ENCODE measurements around the gene DLGAP4.
"Not testable (repeated sequence)": the region's sequence is repeated elsewhere in the genome, so short reads cannot be mapped to it uniquely, and the experiment has no call there.

Gene DLGAP4

DNA sequence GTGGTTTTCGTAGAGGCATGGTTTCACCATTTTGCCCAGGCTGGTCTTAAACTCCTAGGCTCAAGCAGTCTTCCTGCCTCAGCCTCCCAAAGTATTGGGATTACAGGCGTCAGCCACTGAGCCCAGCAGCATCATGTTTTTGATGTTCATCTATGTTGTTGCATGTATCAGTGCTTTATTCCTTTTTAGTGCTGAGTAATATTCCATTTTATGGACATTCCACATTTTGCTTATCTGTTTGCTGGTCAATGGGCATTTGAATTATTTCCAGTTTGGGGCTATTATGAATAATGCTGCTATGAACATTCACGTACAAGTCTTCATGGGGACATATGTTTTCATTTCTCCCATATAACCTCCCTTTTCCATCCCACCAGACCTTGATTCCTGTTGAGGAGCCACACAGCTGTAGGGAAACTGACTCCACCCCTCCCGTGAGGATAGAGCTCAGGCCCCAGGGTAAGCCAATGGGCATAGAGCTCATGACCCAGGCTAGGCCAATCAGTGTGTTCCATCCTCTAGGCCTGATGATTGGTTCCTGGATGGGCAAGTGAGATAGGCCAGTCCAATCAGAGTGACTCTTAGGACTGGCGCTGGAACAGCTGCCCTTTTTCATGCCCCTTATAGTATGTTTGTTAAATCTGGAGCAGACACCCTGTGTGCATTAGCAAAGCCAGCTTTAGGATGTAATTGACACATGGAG is 49.5 kb downstream of the DLGAP4 start:
- no peak for DNase-seq (ENCODE audit: low spot score)

DNA sequence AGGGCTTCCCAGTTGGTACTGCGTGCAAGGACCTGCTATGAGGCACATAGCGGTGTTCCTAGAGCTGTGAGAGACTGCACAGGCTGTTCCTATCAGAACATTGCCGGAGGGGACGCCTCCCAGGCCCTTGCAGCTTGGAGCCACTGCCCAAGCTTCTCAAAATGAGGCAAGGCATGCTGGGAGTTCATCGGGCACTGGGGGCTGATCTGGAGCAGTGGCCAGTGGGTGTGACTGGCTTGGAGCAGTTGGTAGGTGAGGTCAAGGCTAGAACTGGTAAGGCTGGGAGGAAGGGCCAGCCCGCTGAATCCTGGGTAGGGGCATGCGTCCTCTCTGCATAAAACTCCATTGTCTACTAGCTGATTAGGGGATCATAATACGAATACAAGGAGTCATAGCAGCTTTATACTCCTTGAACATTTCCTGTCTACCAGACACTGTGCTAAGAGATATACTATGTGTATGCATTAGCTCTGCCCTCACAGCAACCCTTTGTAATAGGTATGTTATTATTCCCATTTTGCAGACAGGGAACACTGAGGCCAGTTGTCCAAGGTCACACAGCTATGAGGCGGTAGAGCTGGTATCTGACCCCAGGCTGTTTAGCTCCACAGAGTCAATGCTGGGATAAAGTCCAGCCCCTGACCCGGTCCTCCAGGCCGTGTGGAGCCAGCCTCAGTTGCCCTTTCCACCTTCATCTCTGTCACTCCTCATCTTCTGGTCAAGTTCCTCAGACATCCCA is 53.7 kb downstream of the DLGAP4 start:
- DNase-seq (ENCODE audit: low spot score): no peak

DNA sequence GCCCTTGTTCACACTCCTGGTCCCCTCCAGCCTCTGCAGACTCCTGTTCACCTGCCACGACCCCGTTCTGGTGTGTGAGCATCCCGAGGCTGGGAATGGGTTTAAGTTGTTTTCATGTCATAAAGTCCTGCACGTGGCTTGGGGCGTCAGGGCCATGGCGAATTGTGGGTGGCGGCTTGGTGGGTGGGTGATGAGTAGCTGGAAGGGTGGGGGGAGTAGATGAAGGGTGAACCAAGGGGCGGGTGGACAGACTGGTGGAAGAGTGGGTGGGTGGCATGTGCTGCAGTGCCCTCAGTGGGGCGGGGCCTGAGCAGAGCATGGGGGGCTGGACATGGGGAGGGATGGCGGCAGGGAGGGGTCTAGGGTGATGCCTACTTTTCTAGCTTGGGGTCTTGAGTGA is 54.3 kb downstream of the DLGAP4 start:
- DNase-seq (ENCODE audit: low spot score): no peak

DNA sequence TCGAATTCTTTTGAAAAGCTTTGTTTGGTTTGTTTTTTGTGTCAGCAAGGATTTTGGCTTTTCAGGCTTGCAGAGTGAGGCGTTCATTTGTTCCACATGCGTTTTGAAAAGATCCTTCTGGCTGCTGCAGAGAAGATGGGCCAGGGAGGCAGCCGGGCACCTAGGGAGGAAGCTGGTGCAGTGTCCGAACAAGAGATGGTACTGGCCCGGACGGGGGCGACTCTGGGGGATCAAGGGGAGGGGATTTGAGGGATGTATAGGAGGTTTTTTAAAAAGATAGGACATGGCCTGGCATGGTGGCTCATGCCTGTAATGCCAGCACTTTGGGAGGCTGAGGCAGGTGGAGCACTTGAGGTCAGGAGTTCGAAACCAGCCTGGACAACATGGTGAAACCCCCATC is 55.3 kb downstream of the DLGAP4 start:
- DNase-seq (ENCODE audit: low spot score): no peak

DNA sequence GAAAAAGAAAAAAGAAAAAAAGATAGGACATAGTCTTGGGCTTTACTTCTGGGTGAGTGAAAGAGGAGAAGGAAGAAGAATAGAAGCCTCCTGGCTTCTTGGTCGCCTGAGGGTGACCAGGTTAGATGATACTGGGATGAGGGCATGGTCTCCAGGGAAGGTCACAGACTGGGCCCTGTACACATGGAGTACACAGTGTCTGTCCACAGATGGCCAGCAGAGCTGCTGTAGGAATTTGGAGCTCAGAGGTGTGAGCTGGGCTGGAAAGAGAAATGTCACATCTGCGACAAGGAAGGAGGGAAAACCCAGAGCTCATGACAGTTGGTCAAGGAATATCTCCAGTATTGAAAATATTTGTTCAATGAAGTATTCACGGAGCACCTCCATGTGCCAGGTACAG is 56.1 kb downstream of the DLGAP4 start:
- DNase-seq (ENCODE audit: low spot score): no peak

DNA sequence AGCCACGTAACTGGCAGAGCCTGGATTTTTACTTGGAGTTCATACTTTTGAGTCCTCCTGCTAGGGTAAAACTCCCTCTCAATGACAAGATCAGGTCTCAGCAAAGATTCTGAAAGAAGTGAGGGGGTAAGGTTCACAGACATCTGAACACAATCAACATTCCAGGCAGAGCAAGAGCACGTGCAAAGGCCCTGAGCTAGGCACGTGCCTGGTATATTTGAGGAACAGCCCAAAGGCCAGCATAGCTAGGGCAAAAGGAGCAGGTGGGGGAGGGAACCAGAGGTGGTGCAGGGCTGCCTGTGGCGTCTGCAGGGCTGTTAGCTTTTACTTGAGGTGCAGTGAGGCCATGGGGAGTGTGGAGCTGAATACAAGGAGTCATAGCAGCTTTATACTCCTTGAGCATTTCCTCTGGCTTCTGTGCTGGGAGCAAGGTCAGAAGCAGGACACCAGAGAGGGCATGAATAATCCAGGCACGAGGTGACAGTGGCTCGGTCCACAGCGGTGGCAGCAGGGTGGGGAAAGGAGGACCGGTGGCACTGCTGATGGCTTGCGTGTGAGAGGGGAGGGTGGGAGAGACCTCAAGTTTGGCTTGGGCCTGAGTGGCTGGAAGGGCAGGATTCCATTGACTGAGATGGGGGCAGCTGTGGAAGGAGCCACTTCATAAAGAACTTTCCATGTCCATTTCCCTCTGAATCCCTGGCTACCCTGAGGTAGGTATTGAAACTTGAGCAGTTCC is 57.0 kb downstream of the DLGAP4 start:
- no peak for DNase-seq (ENCODE audit: low spot score)

DNA sequence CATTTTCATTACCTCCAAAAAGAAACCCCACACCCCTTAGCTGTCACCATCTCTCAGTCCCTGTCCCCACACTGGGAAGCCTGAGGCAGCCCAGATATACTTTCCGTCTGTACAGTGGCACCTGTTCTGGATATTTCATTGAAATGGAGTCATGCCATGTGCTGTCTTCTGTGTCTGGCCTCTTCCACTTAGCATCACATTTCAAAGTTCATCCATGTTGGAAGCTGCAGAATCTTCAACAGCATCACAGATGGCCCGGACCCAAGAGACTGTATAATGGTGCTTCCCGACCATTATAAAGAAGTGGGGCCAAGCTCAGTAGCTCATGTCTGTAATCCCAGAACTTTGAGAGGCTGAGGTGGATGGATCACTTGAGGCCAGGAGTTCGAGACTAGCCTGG is 58.4 kb downstream of the DLGAP4 start:
- no peak for DNase-seq (ENCODE audit: low spot score)

DNA sequence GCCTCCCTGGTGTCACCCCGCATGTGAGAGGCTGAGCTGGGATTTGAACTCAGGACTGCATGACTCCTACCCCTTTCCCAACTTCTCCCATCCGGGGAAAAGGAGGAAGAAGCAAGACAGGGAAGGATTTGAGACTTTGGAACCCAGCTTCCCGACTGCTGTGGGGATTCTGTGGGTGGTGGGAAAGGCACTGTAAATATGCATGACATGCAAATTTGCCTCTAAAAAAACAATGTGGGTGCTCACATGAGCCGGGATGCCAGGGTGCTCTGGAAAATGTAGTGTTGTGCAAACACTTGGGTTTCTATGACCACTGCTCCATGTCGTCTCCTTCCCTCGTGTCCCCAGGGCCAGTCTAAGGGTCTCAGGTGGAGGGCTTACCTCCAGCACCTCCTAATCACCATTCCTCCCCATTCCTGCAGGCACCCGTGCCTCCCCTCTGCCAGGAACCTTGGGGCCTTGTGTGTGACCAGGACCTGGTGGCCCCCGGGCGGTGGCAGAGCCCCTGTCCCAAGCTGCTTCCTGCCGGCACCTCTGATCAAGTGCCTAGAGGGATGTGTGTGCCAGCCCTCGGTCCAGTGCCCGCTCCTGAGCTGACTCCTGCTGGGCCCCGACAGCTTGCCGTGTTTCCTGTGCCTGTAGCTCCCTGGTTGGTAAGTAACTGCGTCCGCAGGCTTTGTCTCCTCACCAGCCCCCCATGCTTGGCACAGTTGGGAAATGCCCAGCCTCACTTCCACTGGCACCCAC is 60.7 kb downstream of the DLGAP4 start:
- DNase-seq (ENCODE audit: low spot score): no peak

DNA sequence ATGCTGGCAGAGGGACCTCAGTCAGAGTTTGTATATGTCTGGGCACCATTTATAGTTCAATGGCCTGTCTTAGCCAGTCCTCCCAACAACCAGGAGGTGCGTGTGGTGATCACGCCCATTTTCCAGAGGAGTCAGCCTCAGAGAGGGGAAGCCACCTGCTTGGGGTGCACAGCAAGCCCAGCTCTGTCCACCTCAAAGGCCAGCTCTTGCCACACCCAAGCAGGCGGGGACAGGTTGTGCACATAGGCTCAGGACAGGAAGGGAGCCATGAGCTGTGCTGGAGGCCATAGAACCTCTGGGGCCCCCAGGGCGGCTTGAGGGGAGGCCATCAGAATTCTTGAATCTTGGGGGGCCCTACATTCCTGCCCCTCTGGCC is 61.2 kb downstream of the DLGAP4 start:
- no peak for DNase-seq (ENCODE audit: low spot score)

DNA sequence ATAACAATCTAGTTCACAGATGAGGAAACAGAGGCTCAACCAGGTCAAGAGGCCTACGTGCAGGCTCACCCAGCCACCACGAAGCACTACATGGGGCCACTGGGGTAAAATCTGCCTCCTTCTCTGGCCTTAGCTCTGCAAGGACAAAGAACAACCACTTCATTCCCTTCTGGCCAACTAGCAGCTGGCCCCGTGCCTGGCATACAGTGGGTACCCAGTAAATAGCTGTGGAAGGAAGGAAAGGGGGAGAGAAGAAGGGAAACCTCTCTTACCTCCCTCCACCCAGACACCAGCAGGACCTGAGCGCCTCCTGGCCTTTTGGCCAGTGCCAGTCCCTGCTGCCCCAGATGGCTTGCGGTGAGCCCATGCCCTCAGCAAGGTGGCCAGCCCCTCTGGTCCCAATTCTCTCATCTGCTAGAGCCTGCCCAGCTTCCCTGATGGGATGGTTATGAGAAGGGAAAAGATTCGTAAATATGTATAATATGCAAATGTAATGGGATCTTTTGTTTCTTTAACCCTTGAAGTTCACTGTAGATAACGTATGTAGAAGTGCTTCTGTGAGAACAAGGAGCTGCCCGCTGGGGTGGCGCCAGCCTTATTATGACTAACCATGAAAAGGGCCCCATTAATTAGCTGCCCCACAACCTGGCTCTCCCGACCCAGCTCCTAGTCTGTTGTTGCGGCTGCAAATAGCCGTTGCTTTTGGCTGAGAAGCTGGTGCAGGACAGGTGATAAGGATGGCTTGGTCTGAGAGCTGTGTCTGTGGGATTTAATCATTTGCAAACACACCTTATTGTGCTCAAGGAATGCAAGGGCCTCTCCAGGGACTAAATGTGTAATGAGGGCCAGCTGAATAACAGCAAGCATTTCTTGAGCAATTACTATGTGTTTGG is 62.0 kb downstream of the DLGAP4 start:
- no peak for DNase-seq (ENCODE audit: low spot score)

DNA sequence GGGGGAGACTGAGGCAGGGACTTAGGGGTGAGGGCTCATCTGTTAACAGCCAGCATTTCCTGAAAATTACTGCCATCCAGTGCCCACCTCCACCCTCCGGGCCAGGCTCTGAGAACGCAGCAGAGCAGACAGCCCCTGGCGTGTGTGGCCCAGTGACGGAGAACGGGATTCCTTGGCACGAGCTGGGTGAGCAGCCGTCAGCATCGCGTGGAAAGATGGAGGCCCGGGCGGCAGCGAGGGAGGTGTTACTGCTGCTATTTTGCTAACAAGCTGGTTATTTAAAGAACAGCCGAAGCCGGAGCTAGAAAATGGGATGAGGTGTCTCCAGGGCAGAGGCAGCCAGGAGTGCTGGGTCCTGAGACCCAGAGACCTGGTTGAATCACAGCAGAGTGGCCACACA is 62.7 kb downstream of the DLGAP4 start:
- DNase-seq (ENCODE audit: low spot score): no peak

DNA sequence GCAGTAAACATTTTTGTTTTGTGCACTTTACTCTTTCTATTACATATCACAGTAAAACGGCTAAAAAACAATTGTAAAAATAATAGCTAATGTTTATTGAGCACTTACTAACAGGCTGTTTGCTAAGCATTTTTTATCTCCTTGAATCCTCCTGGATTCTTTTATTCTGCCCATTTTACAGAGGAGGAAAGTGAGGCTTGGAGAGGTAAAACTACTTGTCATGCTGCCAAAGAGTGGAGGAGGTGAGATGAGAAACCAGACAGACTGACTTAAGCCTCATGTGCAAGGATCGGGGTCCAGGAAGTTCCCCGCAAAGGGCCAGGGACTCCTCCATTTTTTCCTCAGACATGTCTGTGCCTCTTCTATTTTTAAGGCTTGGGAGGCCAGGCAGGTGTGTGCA is 63.6 kb downstream of the DLGAP4 start:
- no peak for DNase-seq (ENCODE audit: low spot score)

DNA sequence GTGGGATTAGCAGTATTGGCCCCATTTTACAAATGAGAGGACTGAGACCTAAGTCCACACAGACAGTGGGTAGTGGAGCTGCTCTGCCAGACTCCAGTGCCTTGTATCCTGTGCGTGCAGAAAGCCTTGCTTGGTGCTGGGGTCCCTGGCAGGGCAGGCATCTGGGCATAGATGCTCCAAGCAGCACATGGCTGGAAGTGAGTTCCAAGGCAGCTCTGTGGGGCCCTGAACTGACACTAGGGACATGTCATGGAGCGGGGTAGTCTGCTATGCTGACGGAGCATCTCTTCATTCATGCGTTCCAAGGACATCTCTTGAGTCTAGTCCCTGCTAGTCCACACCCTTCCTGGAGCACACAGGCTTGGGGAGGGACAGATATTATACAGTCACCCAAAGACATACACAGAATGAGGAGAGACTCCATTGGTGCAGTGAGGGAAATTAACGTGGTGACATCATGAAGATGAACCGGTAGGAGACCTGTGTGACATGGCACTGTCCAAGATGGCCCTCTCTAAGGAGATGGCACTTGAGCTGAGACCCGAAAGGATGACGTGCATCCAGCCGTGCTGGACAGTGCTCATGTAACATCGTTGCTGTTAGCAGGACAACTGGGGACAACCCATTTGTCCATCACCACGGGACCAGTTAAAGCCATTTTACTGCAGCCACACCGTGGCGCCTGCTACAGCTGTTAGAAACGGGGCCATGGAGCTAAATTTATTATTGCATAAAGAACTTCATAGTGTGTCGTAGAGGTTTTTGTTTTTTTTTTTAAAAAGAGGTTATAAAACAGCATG is 65.1 kb downstream of the DLGAP4 start:
- DNase-seq (ENCODE audit: low spot score): no peak

DNA sequence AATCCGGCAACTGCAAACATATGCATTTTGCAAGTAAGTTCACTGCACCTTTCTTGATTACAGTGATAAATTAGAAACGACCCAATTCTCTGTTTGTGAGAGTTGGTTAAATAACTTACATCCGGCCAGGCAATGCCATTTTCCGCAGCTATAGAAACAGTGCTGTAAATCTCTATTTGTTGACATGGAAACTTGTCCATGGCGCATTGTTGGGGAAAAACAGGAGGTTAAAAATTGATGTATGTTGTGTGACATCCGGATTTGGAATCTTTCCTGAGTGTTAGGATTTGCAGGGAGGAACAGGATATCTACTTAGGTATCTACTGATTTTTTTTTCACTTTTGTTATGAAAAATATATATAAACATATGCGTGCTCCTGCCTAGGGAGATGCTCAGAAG is 66.5 kb downstream of the DLGAP4 start:
- no peak for DNase-seq (ENCODE audit: low spot score)

DNA sequence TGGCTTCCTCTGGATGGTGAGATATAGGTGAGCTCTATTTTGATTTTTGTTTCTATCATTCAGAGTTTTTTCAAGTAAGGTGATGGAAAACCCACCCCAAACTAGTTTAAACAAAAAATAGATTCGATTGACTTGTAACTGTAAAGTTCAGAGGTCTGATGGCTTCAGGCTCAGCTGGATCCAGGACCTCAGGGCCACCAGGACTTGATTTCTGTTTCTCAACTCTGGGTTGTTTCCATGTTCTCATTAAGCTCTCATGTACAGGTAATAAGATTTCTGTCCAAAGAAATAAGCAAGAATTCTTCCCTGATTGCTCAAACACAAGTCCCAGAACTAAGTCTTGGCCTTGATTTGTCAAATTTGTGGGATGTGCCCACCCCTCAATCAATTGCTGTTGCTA is 67.0 kb downstream of the DLGAP4 start:
- no peak for DNase-seq (ENCODE audit: low spot score)

DNA sequence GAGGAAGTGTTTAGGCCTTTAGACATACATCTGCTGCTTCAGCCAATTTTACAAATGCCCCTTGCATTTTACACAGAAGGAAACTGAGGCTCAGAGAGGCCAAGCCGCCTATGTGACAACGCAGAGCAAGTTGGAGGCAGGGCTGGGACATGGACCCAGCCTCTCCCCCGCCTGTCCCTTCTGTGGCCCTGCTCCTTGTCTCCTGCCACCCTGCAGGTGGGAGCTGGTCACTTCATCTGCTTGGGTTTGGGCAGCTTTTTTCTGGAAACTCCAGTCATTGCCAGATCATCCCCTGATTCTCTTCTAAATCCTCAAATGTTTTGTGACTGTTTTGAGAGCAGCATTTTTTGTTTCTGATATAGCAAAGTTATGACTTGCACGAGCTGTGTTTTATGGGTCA is 68.9 kb downstream of the DLGAP4 start:
- DNase-seq (ENCODE audit: low spot score): no peak

DNA sequence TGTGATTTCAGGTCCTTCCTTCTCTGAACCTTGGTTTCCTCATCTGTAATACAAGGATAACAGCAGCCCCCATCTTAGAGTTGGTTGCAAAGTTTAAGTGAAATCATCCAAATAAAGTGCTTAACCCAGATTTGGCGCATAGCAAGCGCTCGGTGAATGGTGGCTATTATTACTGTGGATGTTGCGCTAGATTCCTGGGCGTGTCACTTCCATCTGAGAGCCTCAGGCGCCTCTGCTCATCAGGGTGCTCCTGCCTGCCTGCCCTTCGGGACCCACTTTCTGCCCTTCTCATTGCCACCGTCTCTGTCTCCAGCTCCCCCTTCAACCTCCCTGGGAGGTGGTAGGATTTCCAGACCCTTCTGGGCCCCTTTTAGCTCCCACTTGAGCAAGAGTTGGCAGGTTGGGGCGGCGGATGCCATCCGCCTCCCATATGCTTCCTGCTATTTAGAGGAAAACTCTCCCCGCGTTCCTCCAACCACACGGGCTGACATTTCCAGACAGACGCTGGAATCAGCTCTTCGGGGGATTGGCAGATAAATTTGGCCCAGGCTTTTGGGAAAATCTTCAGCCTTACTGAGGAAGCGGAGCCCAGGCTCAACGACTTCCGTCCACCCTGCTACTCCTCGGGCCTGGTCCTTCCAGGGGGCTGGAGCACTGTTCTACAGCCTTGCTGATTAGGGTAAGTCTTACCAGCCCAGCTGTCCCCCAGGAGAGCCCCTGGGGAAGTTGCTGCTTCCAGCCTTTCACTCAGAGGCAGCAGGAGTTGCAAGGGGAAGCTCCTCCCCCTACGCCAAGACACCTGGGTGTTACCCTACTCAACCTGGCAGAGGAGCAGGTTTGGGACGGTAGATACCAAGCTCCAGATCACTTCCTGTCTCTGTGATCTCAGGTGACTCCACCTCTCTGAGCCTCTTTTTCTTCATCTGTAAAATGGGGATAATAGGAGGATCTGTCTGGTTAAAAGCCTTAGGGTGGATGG is 71.5 kb downstream of the DLGAP4 start:
- DNase-seq (ENCODE audit: low spot score): no peak

DNA sequence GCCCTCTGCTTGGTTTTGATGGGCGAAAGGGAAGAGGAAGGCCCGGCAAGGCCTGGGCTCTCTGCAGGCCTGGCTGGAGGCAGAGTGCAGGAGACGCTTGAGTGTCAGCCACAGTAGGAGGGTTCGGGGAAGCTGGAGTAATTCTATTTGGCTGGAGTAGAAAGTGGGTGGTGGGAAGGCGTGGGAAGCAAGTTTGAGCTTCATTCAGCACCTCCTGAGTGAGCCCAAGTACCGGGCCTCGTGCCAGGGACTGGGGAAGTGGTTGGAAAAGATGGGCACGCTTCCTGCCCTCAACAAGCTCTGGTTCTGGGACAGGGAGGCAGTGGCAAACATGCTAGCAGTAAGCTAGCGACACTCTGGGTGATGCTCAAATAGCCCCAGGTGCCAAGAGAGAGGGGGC is 72.5 kb downstream of the DLGAP4 start:
- no peak for DNase-seq (ENCODE audit: low spot score)

DNA sequence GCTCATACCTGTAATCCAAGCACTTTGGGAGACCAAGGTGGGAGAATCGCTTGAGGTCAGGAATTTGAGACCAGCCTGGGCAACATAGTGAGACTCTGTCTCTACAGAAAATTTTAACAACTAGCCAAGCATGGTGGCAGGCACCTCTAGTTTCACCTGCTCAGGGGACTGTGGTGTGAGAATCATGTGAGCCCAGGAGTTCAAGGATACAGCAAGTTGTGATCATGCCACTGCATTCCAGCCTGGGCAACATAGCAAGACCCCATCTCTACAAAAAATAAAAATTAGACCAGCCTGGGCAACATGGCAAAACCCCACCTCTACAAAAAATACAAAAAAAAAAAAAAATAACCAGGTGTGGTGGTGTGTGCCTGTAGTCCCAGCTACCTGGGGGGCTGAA is 73.8 kb downstream of the DLGAP4 start:
- DNase-seq (ENCODE audit: low spot score): not testable (repeated sequence)
